Activated CD8-positive, alpha-beta memory T cell treated with anti-CD3 and anti-CD28 coated beads for 4 hours (primary cell): Measurements from ENCODE around the gene RRP15.

ENCODE experiments used
- DNase-seq, 2 donors: peaks; one replicate each; pipeline ENCODE4 v3.0.0-alpha.2; 2020; ENCODE audit warnings: low read depth in 2 of 2

RRP15 gene

GRCh38 chr1:218339267-218339831 lies 54.3 kb downstream of the RRP15 start:
- no peak for DNase-seq

GRCh38 chr1:218341325-218341724 lies 56.2 kb downstream of the RRP15 start:
- no peak for DNase-seq

GRCh38 chr1:218342091-218342490 lies 57.0 kb downstream of the RRP15 start:
- DNase-seq, result no peak

GRCh38 chr1:218344814-218345672 lies 60.0 kb downstream of the RRP15 start, which contains the start of gene TGFB2:
Gene TGFB2, plus strand, starts transcription at chr1:218345336. Its CDS starts 1,366 bp downstream, at chr1:218346702.
- DNase-seq, result no peak

- DNase-seq, result no peak
Measured at GRCh38 chr1:218345673-218346390, 60.7 kb downstream of the RRP15 start.

- DNase-seq, result no peak
Measured at GRCh38 chr1:218346391-218347204, 61.5 kb downstream of the RRP15 start.

- DNase-seq, result no peak
Measured at GRCh38 chr1:218347336-218347722, 62.2 kb downstream of the RRP15 start.

GRCh38 chr1:218347723-218348627 lies 62.9 kb downstream of the RRP15 start:
- no peak for DNase-seq

- no peak for DNase-seq
Measured at GRCh38 chr1:218348628-218349071, 63.6 kb downstream of the RRP15 start.

GRCh38 chr1:218349348-218350034 lies 64.4 kb downstream of the RRP15 start:
- no peak for DNase-seq

- DNase-seq, result no peak
Measured at GRCh38 chr1:218350035-218350525, 65.0 kb downstream of the RRP15 start.

- DNase-seq, result no peak
Measured at GRCh38 chr1:218350801-218351266, 65.7 kb downstream of the RRP15 start.

- DNase-seq, result no peak
Measured at GRCh38 chr1:218351391-218352074, 66.4 kb downstream of the RRP15 start.

- no peak for DNase-seq
Measured at GRCh38 chr1:218352075-218352438, 67.0 kb downstream of the RRP15 start.

GRCh38 chr1:218353656-218354055 lies 68.6 kb downstream of the RRP15 start:
- DNase-seq, result no peak

GRCh38 chr1:218355278-218355677 lies 70.2 kb downstream of the RRP15 start:
- DNase-seq, result no peak

- DNase-seq, result no peak
Measured at GRCh38 chr1:218357211-218357892, 72.3 kb downstream of the RRP15 start.

- DNase-seq, result no peak
Measured at GRCh38 chr1:218357893-218358232, 72.8 kb downstream of the RRP15 start.
